GM10847 (cell line): ENCODE measurements around the gene LCN9.

ENCODE experiments used
- POLR2A ChIP-seq: IDR thresholded peaks from 2 replicates; pipeline ENCODE4 v1.6.1; 2011; ENCODE audit not compliant: insufficient read length; ENCODE audit errors: extremely low read depth

The LCN9 gene

DNA sequence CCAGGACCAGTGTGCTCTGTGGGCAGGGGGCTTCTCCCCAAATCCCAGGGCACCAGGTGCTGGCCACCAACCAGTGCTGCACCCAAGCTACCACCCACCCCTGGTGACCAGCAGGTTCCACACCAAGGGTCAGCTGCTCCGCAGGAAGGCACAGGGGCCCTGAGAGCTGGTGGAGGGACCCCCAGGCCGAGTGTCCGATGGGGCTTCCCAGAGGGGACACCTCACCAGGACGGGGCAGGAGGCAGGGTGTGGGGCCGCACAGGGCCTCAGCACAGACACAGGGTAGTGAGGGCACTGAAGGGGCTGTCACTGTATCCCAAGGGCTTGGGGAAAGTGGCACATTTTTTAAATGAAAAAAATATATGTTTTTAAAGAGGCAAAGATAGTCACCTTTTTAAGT is 18.1 kb downstream of the LCN9 start:
- TF ChIP-seq POLR2A = no peak

DNA sequence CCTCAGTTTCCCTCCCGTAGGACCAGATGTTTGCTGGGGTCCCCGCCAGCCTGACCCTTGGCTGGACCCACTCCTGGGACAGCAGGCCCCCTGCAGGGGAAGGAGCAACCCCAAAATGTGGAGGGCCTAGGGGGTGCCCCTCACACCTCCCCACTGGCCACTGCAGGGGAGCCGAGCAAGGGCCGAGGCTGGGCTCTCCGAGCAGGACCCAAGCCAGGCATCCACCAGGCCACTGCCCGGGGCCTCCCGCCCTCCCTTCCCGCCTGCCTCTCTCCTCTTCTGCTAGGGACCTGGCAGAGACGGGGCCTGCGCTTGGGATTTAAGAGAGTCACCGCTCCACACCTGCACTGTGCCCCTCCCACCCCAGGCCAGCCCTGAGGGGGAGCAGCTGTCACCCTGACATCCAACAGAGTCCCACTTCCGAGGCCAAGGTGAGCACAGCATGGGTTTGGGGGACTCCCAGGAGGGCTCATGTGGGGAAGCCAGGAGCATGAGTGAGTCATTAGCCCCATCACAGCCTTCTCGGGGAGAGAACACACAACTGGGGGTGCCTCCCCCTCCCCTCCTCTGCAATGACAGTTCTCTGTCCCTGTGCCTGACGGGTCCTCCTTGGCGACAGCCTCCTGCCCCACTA is 20.4 kb downstream of the LCN9 start:
- TF ChIP-seq POLR2A = no peak

DNA sequence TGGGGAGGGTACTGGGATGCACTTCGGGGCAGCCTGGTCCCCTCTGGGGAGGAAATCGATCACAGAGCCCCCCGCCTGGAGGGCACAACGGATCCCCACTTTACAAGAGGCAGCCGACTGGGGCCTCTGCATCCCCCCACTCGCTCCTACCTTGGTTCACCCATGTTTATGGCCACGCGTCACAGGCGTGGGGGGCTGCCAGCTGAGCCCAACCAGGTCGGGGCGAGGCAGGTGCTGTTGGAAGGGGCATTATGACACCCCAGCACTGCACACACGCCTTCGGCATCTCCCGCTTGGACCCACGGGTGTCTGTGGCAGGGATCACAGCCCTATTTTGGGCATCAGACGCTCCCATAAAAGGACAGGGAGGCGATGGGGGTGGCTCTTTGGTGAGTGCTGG is 21.6 kb downstream of the LCN9 start:
- no peak for TF ChIP-seq POLR2A

DNA sequence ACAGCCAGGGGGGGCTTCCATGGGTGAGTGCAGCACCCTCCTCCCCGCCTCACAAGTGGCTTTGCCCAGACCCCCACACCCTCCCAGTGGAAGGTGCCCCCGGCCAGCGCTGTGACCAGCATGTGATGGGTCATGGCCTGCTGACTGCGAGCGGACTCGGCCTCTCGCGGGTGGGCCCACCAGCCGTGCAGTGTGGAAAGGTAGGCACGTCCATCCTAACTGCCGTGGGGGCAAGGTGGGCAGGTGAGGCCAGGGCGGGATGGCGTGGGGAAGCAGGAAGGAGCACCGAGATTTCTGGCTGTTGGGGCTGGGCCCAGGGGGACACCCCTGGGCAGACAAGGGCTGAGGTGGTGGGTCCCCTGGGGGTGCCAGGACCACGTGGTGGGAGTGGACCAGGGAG is 24.1 kb downstream of the LCN9 start:
- no peak for TF ChIP-seq POLR2A

DNA sequence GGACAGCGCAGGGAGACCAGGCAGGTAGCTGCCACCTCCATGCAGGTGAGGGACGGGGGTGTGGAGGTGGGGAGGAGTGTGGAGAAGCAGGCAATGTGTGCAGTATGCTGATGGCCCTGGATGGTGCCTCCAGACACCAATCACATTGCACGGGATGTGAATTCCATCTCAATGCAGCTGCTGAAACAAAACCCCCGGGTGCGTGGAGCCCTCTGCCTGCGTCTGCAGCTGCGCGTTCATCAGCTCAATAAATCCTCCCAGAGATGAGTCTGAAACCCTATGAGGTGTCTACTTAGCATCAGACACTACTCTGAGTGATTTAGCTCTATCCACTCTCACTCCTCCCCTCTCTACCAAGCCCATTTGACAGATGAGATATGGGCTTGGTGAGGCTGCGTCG is 25.9 kb downstream of the LCN9 start:
- no peak for TF ChIP-seq POLR2A

DNA sequence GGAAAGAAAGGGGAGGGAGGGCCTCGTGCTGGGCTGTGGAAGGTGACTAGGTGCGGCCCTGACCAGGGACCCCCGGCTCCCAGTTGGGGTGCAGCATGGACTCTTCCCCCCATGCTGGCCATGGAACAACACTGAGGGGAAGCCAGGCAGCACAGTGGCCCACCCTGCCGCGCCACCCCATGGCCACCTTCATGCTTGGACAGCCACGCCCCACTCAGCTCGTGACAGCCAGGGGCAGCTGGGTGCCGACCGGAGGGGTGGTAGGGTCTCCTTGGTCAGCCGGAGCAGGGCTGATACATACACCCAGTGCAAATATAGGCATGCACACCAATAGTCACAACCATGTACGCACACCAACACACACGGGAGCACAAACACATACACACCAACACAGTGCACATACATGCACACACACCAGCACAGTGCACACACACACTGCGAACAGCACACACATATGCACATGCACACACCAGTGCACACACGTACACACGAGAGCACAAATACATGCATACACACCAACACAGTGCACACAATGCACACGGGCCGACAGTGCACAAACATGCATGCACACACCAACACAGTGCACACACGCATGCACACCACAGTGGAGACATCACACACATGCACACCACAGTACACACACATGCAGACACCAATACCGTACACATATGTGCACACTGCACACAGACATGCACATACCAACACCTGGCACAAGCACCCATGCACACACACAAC is 27.9 kb downstream of the LCN9 start:
- TF ChIP-seq POLR2A = no peak

DNA sequence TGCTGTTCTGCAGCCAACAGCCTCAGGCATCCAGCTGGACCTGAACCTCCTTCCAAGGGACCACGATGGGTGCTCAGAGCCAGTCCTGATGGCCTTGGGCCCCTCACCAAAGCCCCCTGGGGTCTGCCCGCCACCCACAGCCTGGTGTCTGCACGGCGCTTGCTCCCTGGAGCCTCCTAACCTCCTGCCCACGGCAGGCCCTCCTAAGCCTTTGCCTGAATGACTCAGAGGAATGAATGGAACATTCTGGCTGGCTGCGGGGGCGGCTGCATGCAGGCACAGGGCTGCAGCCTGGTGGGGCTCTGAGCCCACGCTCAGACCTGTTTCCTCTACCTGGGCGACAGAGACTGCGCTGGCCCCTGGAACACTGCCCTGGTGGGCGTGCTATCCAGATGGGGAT is 29.3 kb downstream of the LCN9 start:
- no peak for TF ChIP-seq POLR2A

DNA sequence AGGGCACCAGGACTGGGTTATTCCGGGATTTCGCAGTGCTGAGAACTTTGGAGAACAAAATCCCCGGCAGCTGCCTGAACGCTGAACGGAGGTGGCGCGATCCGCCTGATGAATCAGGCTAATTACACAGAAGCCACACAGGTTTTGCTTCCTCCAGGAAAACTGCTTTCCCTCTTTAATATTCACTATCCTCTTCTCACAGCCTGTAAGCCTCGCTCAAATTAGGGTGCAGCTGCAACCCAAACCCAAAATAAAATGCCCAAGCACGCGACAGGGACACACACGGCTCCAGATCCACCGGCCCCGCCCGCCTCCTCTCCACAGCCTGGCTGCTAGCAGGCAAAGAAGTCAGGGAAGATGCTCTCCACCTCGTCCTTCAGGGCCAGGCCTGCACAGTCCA is 30.2 kb downstream of the LCN9 start:
- no peak for TF ChIP-seq POLR2A

DNA sequence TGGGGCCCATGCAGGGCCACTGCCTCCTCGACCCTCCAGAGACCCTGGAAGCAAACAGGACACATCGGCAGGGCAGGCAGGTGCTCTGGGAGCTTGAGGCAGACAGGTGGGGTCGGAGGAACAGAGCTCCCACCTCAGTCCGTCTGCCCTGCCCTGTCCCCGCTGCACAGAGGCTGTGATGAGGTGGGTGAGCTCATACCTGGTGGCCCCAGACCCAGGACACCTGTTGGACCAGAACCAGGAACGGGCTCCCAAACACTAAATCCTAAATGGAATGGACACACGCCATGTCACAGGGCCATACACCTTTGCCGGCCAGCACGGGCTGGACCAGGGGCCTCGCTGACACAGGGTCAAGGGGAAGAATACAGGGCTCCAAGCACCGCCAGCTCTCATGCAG is 30.7 kb downstream of the LCN9 start:
- no peak for TF ChIP-seq POLR2A

DNA sequence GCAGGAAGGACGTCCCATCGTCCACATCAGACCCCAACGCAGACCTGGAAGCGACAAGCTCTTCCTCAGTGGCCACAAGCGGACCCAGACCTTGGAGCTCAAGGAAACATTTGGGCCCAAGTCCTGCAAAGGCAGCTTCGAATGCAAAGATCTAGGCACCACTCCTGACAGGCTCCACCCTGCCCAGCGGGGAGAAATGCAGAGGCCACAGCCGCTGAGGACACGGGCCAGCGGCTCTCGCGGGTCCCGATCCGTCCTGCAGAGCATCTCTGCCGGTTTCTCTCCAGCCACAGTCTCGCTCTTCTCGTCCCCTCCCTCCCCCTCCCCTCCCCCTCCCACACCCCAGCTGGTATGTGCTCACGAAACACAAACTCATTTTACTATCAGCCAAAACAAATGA is 31.3 kb downstream of the LCN9 start:
- TF ChIP-seq POLR2A = no peak

DNA sequence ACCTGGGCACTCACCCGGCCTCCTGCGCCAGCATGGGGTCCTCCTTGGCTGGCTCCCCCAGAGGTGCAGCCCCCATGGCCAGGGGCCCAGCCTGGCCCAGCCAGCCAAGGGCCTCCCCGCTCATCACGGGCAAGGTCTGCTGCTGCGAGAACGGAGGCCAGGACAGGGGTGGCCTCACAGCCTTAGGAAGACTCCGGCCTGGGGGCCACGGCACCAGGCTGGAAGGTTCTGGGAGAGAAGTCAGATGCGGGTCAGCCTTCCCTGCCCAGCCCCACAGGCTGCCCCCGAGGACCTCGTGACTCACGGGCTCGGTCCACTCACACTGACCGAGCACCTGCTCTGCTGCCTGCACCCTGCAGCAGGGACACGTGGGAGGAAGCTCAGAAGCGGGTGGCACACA is 31.9 kb downstream of the LCN9 start:
- no peak for TF ChIP-seq POLR2A

DNA sequence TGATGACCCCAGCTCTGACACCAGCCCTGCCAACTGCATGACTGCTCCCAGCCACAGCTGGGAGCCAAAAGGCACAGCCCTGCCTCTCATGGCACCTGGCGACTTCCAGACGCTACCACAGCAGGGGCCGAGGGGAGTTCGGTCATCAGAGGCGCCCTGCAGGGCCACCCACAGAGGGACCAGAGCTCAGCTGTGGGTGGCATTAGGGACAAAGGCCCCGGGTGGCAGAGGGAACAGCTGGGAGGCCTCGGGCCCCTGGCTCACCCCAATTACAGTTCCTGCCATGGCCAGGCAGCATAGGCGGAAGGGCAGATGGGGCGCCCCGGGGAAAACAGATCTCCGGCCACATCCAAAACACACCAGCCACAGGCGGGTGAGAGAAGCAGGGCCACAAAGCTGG is 32.5 kb downstream of the LCN9 start:
- no peak for TF ChIP-seq POLR2A

DNA sequence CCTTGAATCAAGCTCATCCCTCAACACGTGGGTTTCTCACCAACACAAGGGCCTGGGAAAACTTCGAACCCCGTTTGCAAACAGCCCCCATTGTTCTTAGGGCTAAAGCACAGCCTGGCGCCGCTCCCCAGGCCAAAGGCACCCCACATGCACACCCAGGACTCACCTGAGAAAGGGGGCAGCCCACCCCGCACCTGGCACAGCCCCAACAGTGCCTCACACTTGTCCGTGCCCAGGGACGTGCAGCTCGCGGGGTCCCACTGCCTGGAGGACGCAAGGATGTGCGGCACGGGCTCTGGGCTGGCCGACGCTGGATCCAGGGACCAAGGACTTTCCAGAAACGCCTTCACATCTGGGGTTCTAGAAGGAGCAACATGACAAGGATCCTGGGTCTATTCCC is 33.3 kb downstream of the LCN9 start:
- TF ChIP-seq POLR2A = no peak

DNA sequence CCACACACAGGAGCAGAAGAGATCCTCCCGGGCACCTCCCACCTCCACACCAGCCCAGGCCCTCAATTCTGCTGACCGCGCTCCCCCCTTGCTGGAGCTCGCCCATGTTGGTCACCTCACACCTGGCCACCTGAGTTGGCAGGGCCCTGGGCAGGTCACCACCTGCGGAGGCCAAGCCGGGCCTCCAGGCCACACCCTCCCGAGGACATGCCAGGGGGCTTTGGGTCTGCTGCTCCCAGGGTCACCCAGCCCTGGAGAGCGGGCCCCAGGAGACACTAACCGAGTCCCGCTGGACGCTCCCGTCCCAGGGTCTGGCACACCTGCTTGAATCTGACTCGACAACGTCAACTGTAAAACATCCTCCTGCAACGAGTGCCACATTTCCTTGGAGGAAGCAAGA is 34.1 kb downstream of the LCN9 start:
- no peak for TF ChIP-seq POLR2A

DNA sequence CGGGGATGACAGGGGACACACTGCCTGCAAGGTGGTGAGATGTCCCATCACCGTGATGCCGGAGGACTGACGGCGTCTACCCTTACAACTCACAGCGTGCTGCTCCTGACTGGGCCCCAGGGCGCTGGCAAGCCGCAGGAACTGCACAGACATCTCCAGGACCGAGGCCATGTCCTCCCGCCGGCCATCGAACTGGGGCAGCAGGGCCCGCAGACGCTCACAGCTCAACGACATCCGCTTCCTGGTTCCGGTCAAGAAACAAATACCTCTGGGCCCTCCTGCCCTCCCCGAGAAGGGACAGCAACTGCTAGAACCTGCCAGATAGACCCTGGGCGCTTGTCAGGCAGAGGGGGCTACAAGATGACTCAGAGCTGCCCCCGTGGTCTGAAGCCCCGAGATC is 35.1 kb downstream of the LCN9 start:
- TF ChIP-seq POLR2A = no peak

DNA sequence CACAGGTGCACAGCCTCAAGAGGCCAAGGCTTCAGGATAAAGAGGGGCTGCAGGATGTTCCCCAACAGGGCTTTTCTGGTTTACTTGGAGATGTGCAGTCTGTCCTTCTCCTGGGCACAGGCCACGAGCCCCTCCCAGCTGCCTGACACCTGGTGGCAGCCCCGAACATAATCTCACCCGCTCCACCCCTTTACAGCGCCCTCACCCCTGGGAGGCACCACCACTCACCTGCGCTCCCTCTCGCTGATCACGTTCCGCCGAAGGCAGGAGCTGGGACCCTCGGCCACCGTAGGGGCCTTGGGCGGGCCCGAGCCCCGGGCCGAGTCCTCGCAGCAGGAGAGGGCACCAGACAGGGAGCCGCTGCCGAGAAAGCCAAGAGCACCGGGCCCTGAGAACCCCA is 35.7 kb downstream of the LCN9 start:
- no peak for TF ChIP-seq POLR2A

DNA sequence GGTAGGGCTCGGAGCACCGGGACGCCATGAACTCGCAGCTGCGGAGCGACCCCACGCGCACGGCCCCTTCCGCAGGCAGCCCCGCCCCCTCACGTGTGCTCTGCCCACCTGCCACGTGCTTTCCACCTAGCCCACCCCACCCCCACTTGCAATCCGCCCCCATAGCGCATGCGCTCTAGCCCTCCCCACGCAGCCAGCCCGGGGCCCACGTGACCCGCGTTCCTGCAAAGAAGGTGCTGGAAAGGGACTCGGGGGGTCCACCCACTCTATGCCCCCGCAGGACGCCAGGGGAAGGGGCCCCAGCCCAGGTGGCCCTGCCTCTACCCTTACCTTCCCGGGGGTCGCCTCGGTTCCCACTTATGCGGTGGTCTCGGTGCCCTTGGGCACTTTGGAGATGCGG is 36.3 kb downstream of the LCN9 start, which contains the start of gene SOHLH1:
SOHLH1 (minus strand) TSS at position 42 of the 400 bp plus-strand sequence; CDS start at position 28, 14 bp downstream.
- TF ChIP-seq POLR2A = no peak

DNA sequence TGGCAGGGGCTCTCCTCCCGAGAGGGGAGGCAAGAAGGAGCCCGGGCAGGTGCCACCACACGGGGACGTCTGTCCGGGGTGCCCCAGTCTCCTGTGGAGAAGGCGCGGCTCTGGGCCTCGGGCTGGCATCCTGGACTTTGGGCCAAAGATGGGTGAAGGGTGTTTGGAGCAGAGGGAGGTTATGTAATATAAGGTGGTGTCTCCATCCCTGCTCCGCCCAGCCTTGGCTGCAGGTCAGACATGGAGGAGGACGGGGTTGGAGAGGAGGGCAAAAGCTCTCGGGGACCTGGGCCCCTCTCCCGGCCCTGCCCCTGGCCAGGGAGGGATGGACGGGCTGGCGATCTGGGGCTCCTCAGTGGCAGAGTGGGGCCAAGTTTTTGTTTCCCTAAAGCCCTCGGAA is 37.4 kb downstream of the LCN9 start:
- TF ChIP-seq POLR2A = no peak
